Activated CD4-positive, CD25-positive, alpha-beta regulatory T cell treated with anti-CD3 and anti-CD28 coated beads, Interleukin-2, amount 50 U/mL, for 24 hours (primary cell): ENCODE results near the gene FOXC1.

Experiments used
- ATAC-seq, 2 donors: fragments of 150-1000 bp; cut with Tn5 transposase; one replicate each; pipeline ENCODE4 v1.10.0; 2021; ENCODE audit warnings: mild to moderate bottlenecking in 1 of 2, moderate library complexity in 1 of 2

The FOXC1 gene

GRCh38 chr6:1612974-1613306 is 3.2 kb downstream of the FOXC1 start:
- ATAC-seq, result no peak

- no peak for ATAC-seq
These were observed 3.6 kb downstream of the FOXC1 start for GRCh38 chr6:1613346-1613687.

- no peak for ATAC-seq
These were observed 4.2 kb downstream of the FOXC1 start for GRCh38 chr6:1613688-1614447.

GRCh38 chr6:1614448-1615150 is 4.9 kb downstream of the FOXC1 start:
- peak in 1 of 2 donors; percentile 22 for ATAC-seq

DNA sequence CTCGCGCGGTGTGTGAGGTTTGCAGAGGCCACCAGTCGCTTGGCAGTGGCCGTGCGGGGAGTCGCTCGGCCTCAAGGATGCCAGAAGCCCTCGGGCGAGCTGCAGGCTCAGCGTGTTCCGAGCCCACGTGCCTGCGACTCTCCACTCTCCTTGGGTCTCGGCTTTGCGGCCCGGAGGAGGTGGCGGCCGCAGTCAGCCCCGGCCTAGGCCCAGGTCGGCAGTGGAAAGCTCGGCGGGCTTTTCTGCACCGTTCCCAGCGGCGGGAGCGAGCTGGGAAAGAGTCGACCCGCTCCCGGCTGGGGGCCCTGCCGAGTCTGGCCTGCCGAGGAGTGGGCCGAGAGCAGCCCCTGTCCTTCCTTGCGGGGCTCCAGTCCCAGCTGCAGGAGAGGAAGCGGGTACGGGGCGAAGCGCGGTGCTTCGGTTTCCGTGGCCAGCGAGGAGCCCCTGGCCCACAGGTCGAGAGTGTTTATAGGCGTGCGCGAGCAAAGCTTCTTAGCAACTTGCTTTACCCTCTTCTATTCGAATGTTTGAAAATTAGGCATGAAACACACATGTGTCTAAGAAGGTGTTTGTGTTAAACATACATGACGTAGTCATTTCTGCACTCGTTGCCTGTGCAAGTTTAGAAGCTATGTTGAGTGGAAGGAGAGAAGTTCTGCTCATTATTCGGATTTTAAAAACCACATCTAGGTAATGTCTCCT is 5.6 kb downstream of the FOXC1 start:
- ATAC-seq, result no peak

- no peak for ATAC-seq
These were observed 6.2 kb downstream of the FOXC1 start for GRCh38 chr6:1615853-1616420.

- no peak for ATAC-seq
These were observed 7.2 kb downstream of the FOXC1 start for GRCh38 chr6:1616701-1617463.

DNA sequence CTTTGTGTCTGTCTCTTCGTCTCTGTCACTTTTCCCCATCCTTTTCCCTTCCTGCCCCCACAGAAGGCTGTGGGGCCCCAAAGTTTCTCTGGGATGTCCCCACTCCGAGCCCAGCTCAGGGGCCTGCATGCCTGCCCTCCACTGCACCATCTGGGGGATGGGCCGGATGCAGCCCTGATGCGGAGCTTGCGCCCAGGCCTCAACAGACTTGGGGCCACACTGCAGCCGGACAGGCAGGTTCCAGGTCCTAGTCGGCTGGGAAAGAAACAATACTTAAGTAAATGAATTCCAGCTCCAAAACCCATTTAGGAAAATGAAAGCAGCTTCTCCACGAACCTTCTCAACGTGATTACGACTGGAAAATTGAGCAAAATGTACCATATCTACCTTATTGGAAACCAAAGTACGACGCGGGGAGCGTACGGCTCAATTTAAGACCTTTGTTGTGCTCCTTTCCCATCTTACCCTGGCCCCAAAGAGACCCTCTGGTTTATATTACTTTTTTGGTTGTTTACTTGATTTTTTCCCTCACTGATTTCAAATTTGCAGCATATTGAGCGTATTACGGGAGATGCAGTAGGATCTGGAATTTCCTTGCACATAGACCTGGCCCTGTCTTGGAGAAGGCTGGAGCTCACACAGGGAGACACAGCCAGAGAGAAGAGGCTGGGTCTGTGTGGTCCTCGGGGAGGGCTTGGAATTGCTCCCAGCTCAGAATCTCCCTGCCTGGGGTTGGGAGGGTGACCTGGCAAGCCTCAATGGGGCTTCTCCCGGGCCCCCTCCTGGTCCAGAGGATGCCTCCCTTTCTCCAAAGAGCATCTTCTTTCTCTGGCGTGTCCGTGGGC is 8.0 kb downstream of the FOXC1 start:
- ATAC-seq, result no peak

DNA sequence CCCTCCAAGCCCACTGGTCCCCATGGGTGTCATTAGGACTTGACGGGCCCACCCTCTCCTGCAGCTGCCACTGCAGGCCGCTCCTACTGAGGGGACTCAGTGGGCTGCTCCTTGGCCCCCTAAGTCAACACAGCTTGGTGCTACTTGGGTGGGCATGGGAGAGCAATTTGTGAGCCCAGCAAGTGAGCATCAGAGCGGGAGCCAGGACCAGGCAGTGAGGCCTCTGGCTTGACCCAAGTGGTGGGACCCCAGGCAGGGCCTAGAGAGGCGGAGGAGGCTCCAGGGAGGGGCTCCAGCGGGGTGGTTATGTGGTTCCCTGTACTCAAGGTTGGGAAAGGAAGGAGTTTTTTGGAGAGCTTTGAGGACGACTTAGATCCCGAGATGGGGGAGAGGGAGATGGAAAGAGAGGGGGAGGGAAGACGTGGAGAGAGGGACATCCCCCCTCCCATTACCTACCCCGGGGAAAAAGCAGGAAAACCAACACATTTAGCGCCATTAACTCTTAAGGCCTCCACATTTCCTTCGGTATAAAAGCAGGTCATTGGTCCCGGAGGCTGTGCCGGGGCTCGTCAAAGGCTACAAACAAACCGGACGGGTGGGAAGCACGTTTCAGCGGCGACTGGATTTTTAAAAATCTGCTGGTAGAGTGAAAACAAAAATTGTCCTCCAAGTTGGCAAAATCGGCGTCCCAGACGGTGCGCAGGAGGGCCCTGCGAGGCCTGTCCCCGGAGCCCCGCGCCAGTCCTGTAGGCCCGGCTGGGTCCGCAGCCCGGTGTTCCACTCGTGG is 8.8 kb downstream of the FOXC1 start:
- no peak for ATAC-seq

- no peak for ATAC-seq
These were observed 9.5 kb downstream of the FOXC1 start for GRCh38 chr6:1619098-1619672.

GRCh38 chr6:1619673-1620503 is 10.2 kb downstream of the FOXC1 start:
- ATAC-seq, result no peak

DNA sequence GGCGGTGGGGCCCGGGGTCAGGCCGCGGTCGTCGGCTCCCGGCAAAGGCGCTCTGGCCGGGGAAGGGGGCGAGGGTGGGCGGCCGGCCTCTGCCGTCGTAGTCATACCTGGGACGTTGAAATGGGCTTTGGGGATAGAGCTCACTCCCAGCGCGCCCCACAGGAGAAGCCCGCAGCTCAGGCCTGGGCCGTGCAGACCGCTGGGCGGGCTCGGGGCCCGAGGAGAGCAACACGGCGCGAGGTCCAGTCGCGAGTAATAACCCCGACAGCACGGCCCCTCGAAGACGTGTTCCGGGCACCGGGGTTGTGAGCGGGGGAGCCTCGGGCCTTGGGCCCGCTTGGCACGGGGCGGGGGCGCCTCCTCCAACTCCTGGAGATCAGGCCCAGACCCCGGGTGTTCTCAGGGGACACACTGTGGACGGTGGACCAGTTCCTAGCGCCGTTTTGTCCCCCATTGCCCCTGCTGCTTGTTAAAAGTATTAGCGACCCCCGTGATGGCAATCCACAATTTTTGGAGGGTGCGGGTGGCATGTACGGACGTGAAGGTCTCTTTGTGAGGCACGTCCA is 10.9 kb downstream of the FOXC1 start:
- ATAC-seq, result no peak

DNA sequence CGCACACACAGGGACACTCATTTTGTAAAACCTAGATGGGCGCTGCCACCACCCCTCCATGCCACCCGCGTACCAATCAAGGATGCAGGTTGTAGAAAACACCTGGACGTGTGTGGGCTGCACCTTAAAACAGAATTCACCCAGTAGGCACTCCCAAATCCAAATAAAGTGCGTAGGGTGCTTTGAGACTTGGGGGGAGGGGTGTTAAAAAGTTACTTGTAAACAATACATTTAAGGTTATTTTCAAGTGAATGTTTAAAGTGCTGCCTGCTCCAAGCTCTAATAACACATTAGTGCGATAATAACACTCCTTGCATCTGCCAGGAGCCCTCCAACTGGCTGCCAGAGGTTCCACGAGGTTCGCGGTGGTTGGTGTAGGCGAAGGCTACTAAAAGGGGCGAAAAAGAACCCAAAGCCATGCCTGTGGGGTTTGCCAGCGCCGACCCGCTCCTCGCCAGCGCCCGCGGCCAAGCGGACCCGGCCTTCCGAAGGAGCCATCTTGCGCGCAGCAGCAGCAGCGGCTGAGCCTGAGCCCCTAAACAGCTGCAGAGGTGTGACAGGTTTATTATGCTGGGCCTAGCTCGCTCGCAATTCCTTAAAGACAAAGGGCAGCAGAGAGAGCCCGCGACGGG is 11.5 kb downstream of the FOXC1 start:
- no peak for ATAC-seq

- no peak for ATAC-seq
These were observed 12.6 kb downstream of the FOXC1 start for GRCh38 chr6:1622220-1622850.

DNA sequence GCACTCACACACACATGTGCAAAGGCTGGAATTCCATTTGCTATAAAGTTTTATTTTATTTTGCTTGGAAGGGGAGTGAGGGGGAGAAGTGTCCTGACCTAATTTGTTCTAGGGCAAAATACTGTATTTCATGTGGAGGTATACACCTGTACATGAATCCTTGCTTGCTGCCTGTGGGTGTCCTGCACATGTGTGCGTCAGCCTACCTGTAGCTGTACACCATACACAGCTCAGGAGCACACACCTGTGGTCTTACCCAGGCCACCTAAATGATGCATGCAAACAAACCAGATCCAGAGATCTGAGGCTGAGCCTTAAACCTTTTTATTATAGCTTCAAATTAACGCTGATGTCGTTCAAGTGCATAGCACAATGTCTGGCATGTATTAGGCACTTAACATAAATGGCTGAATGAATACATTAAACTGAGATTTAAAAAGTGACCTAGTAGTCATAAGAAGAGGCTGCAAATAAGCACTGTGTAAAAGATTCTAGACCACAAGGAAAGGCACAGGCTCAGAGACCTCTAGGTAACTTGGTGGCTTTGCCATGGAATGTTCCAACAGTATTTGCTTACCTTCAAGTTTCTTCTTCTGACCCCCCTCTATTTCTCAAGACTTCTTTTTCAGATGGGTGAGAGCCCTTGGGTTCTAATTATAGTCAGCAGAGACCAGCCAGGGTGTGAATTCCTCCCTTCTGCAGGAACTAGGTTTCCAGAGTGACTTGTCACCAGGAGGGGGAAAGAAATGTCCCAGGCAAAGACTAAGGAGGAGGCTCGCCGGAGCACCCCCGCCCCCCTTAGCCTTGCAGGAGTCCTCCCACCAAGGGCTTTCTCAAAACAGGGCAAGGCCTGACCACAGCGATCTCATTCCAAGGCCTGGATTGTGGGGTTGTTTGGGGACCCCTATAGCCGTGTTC is 13.4 kb downstream of the FOXC1 start:
- no peak for ATAC-seq

- ATAC-seq, result no peak
These were observed 14.0 kb downstream of the FOXC1 start for GRCh38 chr6:1623769-1624057.

DNA sequence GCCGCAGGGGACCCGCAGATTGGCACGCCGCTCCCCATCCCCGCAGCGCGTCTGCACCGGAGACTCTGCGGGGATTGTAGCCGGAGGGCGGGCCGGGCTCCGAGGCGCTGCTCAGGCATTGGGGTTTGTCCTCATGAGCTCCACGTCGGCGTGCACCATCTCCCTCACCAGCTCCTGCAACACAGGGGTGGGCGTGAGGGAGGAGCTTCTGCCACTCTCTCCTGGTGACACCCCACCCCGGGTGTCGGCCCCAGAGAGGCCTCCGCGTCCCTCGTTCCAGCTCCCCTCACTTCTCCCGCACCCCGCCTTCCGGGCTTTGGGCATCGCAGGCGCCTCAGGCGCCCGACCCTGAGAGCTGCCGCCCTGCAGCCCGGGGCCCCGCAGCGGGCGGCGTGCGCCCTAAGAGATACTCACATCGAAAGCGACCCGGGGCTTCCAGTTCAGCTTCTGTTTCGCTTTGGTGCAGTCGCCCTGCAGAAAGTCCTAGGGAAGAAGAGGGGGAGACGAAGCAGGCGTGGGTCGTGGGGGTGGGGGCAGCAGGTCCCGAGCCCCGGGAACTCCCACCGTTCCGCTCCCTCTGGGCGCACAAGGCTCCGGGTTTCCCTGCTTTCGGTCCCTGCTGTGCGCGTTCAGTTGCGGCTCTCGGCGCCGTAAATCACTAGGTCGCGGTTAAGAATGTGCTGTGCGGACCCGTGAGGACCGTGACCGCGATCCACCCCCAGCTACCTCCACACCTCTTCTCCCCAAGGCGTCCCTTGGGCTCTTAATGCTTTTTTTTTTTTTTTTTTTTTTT is 14.5 kb downstream of the FOXC1 start:
- ATAC-seq, result peak; percentile 59 to 67
